ENCODE data around the gene ZBTB40.

- TF ChIP-seq POLR2A (IDR thresholded peaks at IDR 0.05) (no peak), CTCF (IDR thresholded peaks at IDR 0.05) (no peak)
Observed at GRCh38 chr1:22503721-22504410, 52.2 kb downstream of the ZBTB40 start.

Data from esophagus squamous epithelium (tissue), 4 donors.